Activated naive CD4-positive, alpha-beta T cell treated with anti-CD3 and anti-CD28 coated beads, Interleukin-2, amount 50 U/mL, for 24 hours (primary cell): ENCODE measurements around the gene ARMC9.
"Not testable (repeated sequence)": the region's sequence is repeated elsewhere in the genome, so short reads cannot be mapped to it uniquely, and the experiment has no call there.

Experiments
- H3K27ac Mint-ChIP-seq: one replicate; pipeline ENCODE4 v1.8.0; 2021; ENCODE audit warnings: mild to moderate bottlenecking, mixed read lengths
- H3K27me3 Mint-ChIP-seq: one replicate; pipeline ENCODE4 v1.8.0; 2021; ENCODE audit warnings: mixed read lengths
- H3K36me3 Mint-ChIP-seq: one replicate; pipeline ENCODE4 v1.8.0; 2021; ENCODE audit warnings: mixed read lengths
- H3K4me1 Mint-ChIP-seq: one replicate; pipeline ENCODE4 v1.8.0; 2021; ENCODE audit warnings: mixed read lengths
- H3K4me3 Mint-ChIP-seq: one replicate; pipeline ENCODE4 v1.8.0; 2021; ENCODE audit warnings: mild to moderate bottlenecking, mixed read lengths
- H3K9me3 Mint-ChIP-seq: one replicate; pipeline ENCODE4 v1.8.0; 2021; ENCODE audit warnings: mixed read lengths

ARMC9 gene

DNA sequence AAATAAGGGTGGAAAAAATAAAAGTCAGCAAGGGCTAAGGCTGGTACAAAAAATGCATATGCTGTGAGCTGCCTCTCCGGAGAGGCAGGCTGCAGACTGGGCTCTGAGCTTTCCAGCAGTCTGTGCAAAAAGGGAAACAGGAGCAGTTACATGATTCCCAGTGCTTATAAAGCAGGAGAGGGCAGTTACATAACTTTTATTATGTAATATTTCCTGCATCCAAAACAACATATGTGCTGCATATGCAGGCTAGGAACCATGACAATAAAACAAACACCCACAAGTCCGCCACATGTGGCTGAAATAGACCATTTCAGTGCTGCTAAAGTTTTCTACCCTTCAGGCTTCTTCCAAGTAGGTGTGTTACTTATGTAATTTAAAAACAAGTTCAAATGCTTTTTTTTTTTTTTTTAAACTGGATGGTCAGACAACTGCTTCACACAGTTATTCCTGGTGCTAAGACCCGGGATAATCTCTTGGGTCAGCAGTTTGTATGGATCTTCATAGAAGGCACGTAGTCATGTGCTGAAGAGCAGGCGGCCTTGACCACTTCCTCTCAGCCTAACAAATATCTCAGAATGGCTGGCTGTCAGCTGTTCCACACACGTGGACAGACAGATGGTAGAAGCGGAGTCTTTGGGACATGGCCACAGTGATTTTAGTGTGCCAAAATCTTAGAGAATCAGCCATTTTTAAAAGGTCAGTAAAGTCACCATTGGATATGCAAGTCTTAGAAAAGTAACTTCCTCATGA, 43.5 kb downstream of the ARMC9 start:
- Mint-ChIP-seq H3K9me3 (no peaks in the 10 kb centered on the region), H3K4me3 (no peak overlapping the region), H3K27me3 (no peaks in the 10 kb centered on the region), H3K4me1 (no peaks in the 10 kb centered on the region), H3K27ac (no peak overlapping the region), H3K36me3 (peaks cover 1% of the 10 kb centered on the region)

DNA sequence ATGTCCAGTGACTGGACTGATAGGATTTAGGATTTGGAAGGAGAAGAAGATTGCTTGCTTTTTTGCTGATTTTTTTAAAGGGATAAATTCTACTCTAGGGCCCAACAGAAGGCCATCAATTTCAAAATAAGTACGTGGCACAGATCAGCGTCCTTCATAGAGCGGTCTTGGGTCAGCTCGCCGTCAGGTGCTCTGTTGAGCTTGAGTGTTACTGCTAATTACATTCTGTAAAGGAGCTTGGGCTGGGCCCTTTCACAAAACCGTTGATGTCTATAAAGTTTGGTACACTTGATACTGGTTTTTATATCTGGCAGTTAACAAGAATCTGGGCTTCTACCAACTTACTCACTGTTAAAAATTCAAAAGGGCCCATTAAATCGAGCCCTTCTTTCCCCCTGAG, 45.4 kb downstream of the ARMC9 start:
- H3K4me3 Mint-ChIP-seq: no peak overlapping the region
- no peaks in the 10 kb centered on the region for H3K4me1 Mint-ChIP-seq
- H3K27ac Mint-ChIP-seq: no peak overlapping the region
- H3K27me3 Mint-ChIP-seq: no peaks in the 10 kb centered on the region
- H3K9me3 Mint-ChIP-seq: no peaks in the 10 kb centered on the region
- H3K36me3 Mint-ChIP-seq: peaks cover 1% of the 10 kb centered on the region

DNA sequence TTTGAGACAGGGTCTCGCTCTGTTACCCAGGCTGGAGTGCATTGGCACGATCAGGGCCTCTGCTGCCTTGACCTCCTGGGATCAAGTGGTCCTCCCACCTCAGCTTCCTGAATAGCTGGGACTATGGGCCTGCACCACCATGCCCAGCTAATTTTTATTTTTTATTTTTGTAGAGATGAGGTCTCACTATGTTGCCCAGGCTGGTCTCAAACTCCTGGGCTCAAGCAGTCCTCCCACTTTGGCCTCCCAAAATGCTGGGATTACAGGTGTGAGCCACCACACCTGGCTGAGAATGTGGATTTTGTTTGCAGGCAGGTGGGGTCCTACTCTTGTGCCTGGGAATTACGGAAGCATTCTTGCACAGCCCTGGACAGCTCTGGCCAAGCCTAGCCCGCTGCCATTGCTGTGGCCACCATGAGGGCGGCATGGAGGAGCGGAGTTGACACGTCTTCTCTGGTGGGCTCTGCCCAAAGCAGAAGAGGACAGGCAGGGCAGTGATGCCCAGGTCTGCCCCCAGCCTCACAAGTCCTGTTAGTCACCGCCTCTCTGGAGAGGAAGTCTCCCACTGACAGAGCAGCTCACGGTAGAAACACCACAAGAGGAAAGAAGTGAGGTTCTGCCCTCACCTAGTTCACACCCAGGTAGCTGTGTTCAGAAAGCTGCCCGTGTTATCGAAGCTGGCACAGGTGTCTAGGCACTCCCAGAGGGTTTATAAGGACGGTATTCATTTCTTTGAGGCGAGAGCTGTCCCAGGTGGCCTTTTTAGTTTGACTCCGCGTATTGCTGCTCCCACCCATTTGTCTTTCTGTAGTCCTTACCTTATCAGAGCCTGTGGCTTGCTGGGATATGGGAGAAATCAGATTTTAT, 46.2 kb downstream of the ARMC9 start:
- no peak overlapping the region for H3K4me3 Mint-ChIP-seq
- H3K9me3 Mint-ChIP-seq: no peaks in the 10 kb centered on the region

DNA sequence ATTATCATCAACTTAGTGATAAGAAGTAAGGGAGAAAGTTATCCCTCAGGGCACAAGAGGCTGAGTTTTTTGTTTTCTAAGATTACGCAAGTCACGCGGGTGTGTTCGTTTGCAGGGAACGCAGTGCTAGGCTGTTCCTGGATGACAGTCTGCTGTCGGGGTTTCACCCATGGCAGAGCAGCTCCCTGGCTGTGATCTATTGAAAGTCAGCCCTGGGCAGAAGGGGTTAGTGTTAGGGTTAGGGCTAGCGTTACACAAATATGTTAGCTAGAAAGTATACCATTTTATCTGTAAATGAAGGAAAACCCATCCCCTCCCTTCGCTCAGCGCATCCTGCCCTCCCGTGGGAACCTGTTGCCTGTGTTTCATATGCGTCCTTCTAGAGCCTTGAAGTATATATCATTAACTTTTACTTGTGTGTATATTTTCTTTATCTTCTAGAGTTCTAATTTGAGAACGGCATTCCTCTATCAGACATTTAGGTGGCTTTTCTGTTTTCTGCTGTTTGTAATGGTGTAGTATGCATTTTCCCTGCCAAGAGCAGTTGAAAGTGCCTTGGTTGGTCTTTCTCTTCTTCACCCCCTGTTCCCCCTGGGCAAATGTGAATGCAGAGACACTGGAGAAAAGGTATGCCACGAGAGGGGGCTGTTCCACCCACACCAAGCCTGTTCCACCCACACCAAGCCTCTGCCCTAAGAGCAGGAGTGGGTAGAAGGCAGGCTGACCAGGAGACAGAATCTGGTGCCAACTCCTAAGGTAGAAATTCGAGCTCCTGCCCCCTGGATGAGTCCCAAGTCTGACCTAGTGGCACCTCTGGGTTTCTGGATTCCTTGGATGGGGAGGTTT, 47.0 kb downstream of the ARMC9 start:
- Mint-ChIP-seq H3K27me3 (no peaks in the 10 kb centered on the region), H3K4me1 (no peaks in the 10 kb centered on the region), H3K27ac (no peak overlapping the region), H3K36me3 (peaks cover 1% of the 10 kb centered on the region), H3K9me3 (no peaks in the 10 kb centered on the region), H3K4me3 (no peak overlapping the region)

More for the DNA sequence above, 46.2 kb downstream of the ARMC9 start:
- no peaks in the 10 kb centered on the region for H3K4me1 Mint-ChIP-seq
- no peak overlapping the region for H3K27ac Mint-ChIP-seq
- peaks cover 1% of the 10 kb centered on the region for H3K36me3 Mint-ChIP-seq
- no peaks in the 10 kb centered on the region for H3K27me3 Mint-ChIP-seq

DNA sequence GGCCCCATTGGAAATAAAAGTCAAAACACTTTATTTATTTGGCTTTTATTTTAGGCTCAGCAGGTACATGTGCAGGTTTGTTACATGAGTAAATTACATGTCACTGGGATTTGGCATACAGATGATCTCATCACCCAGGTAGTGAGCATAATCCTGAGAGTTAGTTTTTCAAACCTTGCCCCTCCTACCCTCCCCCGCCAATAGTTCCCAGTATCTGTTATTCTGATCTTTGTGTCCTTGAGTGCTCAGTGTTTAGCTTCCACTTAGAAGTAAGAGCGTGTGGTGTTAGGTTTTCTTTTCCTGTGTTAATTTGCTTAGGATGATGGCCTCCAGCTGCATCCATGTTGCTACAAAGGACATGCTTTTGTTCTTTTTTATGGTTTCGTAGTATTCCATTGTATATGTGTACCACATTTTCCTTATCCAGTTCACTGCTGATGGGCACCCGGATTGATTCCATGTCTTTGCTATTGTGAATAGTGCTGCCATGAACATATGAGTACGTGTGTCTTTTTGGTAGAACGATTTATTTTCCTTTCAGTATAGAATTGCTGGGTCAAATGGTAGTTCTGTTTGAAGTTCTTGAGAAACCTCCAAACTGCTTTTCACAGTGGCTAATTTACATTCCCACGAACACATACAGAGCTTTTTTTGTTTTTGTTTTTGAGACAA, 47.9 kb downstream of the ARMC9 start:
- Mint-ChIP-seq H3K9me3 (no peaks in the 10 kb centered on the region), H3K4me1 (no peaks in the 10 kb centered on the region), H3K4me3 (no peak overlapping the region), H3K27me3 (no peaks in the 10 kb centered on the region), H3K27ac (no peak overlapping the region), H3K36me3 (peaks cover 1% of the 10 kb centered on the region)

DNA sequence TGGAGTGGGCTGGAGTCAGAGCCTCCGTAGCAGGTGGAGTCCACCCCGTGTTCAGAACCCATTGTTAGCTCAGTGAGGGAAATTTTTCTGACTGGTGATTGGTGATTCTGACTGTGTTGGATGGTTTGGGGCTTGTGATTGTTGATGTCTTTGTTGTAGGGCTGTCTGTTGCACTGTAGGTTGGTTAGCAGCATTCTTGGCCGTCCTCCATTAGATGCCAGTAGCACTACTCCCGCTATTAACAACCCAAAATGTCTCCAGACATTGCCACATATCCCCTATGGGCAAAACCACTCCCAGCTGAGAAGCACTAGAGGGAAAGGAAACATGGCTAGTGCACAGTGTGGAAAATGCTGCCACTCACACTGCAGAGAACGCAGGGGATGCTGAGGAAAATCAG, 51.7 kb downstream of the ARMC9 start:
- Mint-ChIP-seq H3K27ac (no peak overlapping the region), H3K4me3 (no peak overlapping the region), H3K27me3 (no peaks in the 10 kb centered on the region), H3K4me1 (no peaks in the 10 kb centered on the region), H3K36me3 (no peaks in the 10 kb centered on the region), H3K9me3 (no peaks in the 10 kb centered on the region)

DNA sequence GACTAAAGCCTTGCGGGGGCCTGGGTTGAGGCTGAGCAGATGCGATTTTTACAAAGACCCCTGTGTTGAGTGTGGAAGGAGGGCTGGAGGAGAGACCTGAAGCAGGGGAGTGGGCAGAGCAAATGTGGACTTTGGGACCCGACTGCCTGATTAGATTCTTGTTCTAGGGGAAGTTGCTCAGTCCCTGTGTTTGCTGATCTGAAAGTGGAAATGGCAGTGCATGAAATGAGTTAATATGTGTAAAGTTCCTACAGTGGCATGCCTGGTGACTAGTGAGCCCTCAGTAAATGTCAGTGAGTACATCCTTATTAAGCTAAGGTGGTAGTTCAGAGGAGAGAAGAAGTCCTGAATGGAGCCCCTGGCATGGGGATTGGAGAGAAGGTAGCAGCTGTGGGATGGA, 52.3 kb downstream of the ARMC9 start:
- no peaks in the 10 kb centered on the region for H3K36me3 Mint-ChIP-seq
- H3K4me3 Mint-ChIP-seq: no peak overlapping the region
- H3K27ac Mint-ChIP-seq: no peak overlapping the region

DNA sequence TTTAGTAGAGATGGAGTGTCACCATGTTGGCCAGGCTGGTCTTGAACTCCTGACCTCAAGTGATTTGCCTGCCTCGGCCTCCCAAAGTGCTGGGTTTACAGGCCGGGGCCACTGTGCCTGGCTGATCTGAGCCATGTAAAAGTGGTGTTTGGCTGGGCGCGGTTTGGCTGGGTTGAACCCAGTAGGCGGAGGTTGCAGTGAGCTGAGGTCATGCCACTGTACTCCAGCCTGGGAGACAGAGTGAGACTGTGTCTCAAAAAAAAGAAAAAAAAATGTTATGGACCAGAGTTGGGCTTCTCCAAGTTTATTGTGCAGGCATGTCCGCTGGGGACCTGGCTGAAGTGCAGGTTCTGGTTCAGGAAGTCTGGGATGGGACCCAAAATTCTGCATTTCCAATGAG, 54.9 kb downstream of the ARMC9 start:
- H3K36me3 Mint-ChIP-seq, H3K4me3 Mint-ChIP-seq, H3K4me1 Mint-ChIP-seq, H3K9me3 Mint-ChIP-seq, H3K27ac Mint-ChIP-seq, H3K27me3 Mint-ChIP-seq: not testable (repeated sequence)

More for the DNA sequence above, 52.3 kb downstream of the ARMC9 start:
- no peaks in the 10 kb centered on the region for H3K9me3 Mint-ChIP-seq
- H3K4me1 Mint-ChIP-seq: no peaks in the 10 kb centered on the region
- H3K27me3 Mint-ChIP-seq: no peaks in the 10 kb centered on the region

DNA sequence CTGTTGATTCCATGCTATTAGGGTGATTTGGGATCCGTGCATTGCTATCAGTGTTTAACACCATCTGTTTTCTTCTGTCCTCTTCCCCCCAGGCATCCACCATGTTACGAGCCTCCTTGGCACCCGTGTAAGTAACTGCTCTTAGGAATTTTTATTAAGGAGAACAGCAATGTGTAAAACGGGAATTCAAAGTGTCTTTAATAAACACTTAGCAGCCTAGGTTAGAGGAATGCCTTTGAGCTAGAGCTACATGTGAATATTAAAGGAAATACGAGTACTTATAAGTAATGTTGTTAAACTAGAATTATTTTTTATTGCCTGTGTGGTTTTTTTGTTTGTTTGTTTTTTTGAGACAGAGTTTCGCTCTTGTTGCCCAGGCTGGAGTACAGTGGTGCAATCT, 58.1 kb downstream of the ARMC9 start:
- Mint-ChIP-seq H3K36me3 (no peaks in the 10 kb centered on the region), H3K4me3 (no peak overlapping the region), H3K9me3 (no peaks in the 10 kb centered on the region), H3K27ac (no peak overlapping the region), H3K4me1 (peaks cover 8% of the 10 kb centered on the region), H3K27me3 (no peaks in the 10 kb centered on the region)

DNA sequence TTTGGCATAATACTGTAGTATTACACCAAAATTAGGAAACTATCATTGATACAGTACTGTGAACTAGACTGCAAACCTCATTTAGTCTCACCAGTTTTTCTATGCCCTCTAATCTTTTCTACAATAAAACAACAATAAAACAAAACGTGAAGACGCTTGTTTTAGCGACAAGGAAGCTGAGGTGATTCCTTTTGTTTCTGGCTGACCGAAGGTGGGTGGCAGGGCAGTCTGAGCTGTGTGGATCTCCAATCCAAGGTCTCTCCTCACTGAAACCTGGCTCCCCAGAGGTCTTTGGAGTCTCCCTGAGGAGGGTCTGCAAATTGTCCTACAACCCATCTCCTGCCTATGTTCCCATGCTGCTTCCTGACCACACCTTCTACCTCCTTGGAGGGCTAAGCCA, 59.3 kb downstream of the ARMC9 start:
- no peak overlapping the region for H3K27ac Mint-ChIP-seq
- H3K9me3 Mint-ChIP-seq: no peaks in the 10 kb centered on the region
- peaks cover 8% of the 10 kb centered on the region for H3K4me1 Mint-ChIP-seq
- no peaks in the 10 kb centered on the region for H3K27me3 Mint-ChIP-seq
- no peak overlapping the region for H3K4me3 Mint-ChIP-seq
- no peaks in the 10 kb centered on the region for H3K36me3 Mint-ChIP-seq

DNA sequence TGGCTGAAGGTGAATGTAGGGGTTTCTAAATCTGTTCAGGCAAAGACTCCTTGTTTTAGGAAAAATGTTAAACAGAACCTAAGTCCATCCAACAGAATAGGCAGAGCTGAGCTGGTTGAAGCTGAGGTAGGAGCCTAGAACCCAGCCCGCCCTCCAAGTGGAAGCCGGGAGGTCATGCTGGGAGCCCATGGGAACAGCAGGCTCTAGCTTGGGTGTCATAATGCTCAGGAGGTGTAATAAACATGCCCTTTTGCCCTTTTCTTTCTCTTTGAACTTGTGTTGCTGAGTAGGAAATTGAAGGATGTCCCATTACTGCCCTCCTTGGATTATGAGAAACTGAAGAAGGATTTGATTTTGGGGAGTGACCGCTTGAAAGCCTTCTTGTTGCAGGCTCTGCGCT, 60.3 kb downstream of the ARMC9 start:
- Mint-ChIP-seq H3K36me3 (no peaks in the 10 kb centered on the region), H3K4me1 (peaks cover 8% of the 10 kb centered on the region), H3K4me3 (no peak overlapping the region), H3K27me3 (no peaks in the 10 kb centered on the region), H3K9me3 (no peaks in the 10 kb centered on the region), H3K27ac (no peak overlapping the region)

DNA sequence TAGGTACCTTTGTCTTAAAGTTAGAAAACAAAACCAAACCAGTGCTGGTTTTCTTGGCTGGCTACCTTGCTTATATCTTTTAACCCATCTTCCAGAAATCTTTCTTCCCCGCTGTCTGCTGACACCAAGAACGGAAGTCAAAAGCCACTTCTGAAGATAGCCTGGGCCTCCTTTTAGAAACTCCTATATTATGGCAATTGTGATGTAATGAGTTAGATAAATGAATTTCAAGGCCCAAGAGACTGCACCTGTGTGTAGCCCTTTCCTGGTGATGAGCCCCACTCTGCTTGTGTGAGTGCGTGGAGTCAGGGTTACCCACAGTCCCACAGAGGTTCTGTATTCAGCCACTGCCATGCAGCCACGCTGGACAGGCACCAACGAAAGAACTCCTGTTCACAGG, 60.7 kb downstream of the ARMC9 start:
- Mint-ChIP-seq H3K4me3 (no peak overlapping the region), H3K9me3 (no peaks in the 10 kb centered on the region), H3K4me1 (peaks cover 8% of the 10 kb centered on the region), H3K36me3 (no peaks in the 10 kb centered on the region), H3K27me3 (no peaks in the 10 kb centered on the region), H3K27ac (no peak overlapping the region)

DNA sequence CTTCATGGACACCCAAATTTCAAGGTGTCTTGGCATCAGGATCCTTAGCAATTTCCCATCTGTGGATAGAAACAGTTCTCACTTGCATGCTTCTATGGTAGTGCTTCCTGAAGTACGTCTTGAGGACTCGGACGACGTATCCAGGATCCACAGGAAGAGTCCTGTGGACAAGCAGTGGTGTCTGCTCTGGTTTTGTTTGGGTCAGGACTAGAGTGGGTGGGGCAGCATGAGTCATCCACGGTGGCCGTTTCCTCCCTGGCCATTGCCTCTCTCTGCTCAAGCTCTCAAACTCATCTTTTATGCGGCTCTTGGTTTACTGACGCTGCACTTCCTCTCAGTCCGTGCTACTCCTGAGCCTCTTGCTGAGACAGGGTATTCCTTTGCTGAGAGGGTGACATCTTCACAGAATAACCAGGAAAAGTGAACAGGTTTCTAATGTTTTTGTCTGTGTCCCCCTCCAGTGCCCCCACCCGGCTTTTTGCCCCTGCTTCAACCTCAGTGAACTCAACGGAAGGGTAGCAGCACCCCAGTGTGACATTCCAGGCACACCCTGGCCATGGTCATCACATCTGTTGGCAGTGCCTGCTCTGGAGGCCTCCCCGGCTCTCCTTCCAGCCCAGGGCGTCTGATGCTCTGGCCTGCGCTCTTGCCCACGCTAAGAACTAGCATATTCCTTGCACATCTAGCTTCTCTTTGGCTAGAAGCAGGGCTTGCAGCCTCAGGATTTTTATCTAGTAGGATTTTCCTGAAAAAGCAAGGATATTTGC, 62.2 kb downstream of the ARMC9 start:
- Mint-ChIP-seq H3K27me3 (no peaks in the 10 kb centered on the region), H3K27ac (no peak overlapping the region), H3K4me1 (peaks cover 8% of the 10 kb centered on the region), H3K9me3 (no peaks in the 10 kb centered on the region), H3K4me3 (no peak overlapping the region), H3K36me3 (no peaks in the 10 kb centered on the region)

DNA sequence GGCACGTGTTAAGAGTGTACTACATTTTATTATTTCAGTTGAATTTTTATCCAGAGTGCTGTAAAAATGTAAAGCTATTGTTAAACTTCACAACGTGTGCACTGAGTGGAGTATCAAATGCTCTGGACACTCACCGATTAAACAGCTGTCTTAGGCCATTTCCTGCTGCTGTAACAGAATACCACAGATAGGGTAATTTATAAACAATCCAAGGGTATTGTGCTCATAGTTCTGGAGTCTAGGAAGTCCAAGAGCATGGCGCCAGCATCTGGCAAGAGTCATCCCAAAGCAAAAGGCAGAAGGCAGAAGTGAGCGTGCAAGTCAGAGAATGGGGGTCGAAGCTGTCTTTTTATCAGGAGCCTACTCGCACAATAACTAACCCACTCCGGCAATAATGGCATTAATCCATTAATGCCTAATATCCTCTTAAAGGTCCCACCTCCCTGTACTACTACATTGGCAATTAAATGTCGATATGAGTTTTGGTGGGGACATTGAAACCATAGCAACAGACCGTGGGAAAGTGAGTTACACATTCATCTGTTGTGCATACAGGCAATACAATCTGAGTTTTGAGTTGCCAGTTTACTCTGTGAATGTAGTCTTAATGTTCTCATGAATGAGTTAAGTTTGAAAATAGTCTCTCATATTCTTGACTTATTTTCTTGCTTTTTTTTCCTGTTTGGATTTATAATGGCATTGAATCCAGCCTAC, 64.8 kb downstream of the ARMC9 start:
- no peak overlapping the region for H3K27ac Mint-ChIP-seq
- peaks cover 8% of the 10 kb centered on the region for H3K4me1 Mint-ChIP-seq
- H3K36me3 Mint-ChIP-seq: no peaks in the 10 kb centered on the region
- H3K9me3 Mint-ChIP-seq: no peaks in the 10 kb centered on the region
- H3K27me3 Mint-ChIP-seq: no peaks in the 10 kb centered on the region
- no peak overlapping the region for H3K4me3 Mint-ChIP-seq
